Tibial nerve (tissue), 4 donors: ENCODE measurements around the gene VAMP1. TPM values are rescaled to one million over a fixed set of nuclear protein-coding genes. Genes with fewer than 3 reads are reported as not detected.

ENCODE experiments used
- DNase-seq, 2 donors: peaks; one replicate each; pipeline ENCODE4 v3.0.0-alpha.2; 2019; ENCODE audit warnings: low spot score in 2 of 2
- H3K27ac ChIP-seq, 4 donors: fragments of 200-600 bp; sonication (generic) in 3 of 4; one replicate each; pipeline ENCODE4 v1.5.1; 2017 to 2019; ENCODE audit warnings: mild to moderate bottlenecking in 1 of 4
- H3K27me3 ChIP-seq, 2 donors: fragments of 200-600 bp; sonication (generic) in 1 of 2; one replicate each; pipeline versions ENCODE4 v1.5.1 to v1.6.0; 2017 to 2019
- H3K36me3 ChIP-seq, 3 donors: fragments of 200-600 bp; sonication (generic); one replicate each; pipeline ENCODE4 v1.5.1; 2018 to 2019
- H3K4me1 ChIP-seq, 4 donors: fragments of 200-600 bp; sonication (generic) in 3 of 4; one replicate each; pipeline ENCODE4 v1.5.1; 2017 to 2019
- H3K4me3 ChIP-seq, 4 donors: fragments of 200-600 bp; sonication (generic) in 3 of 4; one replicate each; pipeline ENCODE4 v1.5.1; 2017 to 2019; ENCODE audit warnings: mild to moderate bottlenecking in 1 of 4, moderate library complexity in 1 of 4
- H3K9me3 ChIP-seq, 4 donors: fragments of 200-600 bp; sonication (generic) in 3 of 4; one replicate each; pipeline ENCODE4 v1.5.1; 2017 to 2019
- EP300 ChIP-seq, 2 donors: sonication (generic); formaldehyde crosslinking; IDR thresholded peaks; one replicate each; pipeline ENCODE4 v1.6.1; 2017; ENCODE audit warnings: antibody characterized with exemption in 2 of 2, mild to moderate bottlenecking in 1 of 2
- POLR2A ChIP-seq, 2 donors: fragments of 450-650 bp; IDR thresholded peaks; one replicate each; pipeline ENCODE4 v1.6.1; 2017; ENCODE audit warnings: antibody characterized with exemption in 2 of 2, mild to moderate bottlenecking in 2 of 2, moderate library complexity in 2 of 2
- WGBS, 2 donors: methylation state at CpG; one replicate each; pipeline ENCODE4 v1.1.5; 2018; 5-methylcytosine and 5-hydroxymethylcytosine counted together
- total RNA-seq, 4 donors: library from RNA; depleted of rRNA; stranded (reverse); fragments of >200 nt; gene quantifications; one replicate each; pipeline ENCODE4 v1.1.0, GENCODE V29; 2016
- TF ChIP-seq, protein P1 (sequence below), 5 experiments: fragments of 200-600 bp in 3 of 5; fragments of 450-650 bp in 2 of 5; sonication (generic) in 3 of 5; IDR thresholded peaks; one replicate each; pipeline ENCODE4 v1.5.1; 2016 to 2019; ENCODE audit warnings: antibody characterized with exemption in 5 of 5, mild to moderate bottlenecking in 3 of 5, moderate library complexity in 2 of 5

Gene VAMP1
- total RNA-seq, 4 donors from 2014 or later: 12.0 to 31.0 (median 19.3) TPM

DNA sequence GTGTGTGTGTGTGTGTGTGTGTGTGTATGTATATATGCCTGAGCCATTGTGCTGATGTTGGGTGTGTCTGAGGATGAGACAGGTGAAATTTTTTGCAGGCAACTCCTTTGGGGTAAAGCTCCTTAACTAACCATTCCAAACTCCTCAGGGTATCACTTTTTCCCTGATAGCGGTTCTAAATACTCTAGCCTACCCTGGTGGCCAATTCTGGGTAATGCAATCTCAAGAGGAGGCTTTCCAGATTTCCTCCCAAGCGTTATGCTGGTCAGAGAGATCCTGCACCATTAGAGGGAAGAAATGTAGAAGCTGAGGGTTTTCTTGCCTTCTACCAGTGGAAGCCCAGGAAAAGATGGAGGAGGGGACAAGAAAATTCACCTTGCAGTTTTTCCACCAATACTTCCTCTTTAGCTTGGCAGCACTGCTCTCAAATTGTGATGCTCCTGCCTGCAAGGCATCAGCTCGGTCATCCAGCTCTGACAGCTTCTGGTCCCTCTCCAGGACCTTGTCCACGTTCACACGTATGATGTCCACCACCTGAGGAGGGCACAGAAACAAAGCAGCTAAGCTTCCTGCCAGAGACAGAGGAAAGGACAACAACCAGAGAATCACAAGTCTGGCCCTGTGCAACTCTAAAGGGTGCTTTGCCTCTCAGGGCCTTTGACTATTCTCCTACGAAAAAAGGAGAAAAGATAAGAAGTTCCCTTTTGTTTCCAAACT is 4.9 kb downstream of the VAMP1 start:
- no peak for TF ChIP-seq POLR2A (IDR thresholded peaks at IDR 0.05)
- TF ChIP-seq, protein P1, sequence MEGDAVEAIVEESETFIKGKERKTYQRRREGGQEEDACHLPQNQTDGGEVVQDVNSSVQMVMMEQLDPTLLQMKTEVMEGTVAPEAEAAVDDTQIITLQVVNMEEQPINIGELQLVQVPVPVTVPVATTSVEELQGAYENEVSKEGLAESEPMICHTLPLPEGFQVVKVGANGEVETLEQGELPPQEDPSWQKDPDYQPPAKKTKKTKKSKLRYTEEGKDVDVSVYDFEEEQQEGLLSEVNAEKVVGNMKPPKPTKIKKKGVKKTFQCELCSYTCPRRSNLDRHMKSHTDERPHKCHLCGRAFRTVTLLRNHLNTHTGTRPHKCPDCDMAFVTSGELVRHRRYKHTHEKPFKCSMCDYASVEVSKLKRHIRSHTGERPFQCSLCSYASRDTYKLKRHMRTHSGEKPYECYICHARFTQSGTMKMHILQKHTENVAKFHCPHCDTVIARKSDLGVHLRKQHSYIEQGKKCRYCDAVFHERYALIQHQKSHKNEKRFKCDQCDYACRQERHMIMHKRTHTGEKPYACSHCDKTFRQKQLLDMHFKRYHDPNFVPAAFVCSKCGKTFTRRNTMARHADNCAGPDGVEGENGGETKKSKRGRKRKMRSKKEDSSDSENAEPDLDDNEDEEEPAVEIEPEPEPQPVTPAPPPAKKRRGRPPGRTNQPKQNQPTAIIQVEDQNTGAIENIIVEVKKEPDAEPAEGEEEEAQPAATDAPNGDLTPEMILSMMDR (IDR thresholded peaks at IDR 0.05): peak; percentile 78 to 88 (median 85)
- TF ChIP-seq EP300 (IDR thresholded peaks at IDR 0.05): peak in 1 of 2 donors; percentile 30
- peaks cover 0 to 64% (median 5%) of the 10 kb centered on the region in 3 donors for H3K36me3 ChIP-seq
- H3K4me3 ChIP-seq: no peak overlapping the region
- no peaks in the 10 kb centered on the region for H3K27me3 ChIP-seq
- peak in 1 of 2 donors; percentile 82 for DNase-seq
- 41 to 46% methylated on average over 6 of the region's 6 CpGs for WGBS, 2 donors
- H3K9me3 ChIP-seq: no peaks in the 10 kb centered on the region
- peak overlapping the region in 1 of 4 donors; percentile 8 for H3K27ac ChIP-seq
- H3K4me1 ChIP-seq: peaks cover 6 to 55% (median 32%) of the 10 kb centered on the region in 4 donors

DNA sequence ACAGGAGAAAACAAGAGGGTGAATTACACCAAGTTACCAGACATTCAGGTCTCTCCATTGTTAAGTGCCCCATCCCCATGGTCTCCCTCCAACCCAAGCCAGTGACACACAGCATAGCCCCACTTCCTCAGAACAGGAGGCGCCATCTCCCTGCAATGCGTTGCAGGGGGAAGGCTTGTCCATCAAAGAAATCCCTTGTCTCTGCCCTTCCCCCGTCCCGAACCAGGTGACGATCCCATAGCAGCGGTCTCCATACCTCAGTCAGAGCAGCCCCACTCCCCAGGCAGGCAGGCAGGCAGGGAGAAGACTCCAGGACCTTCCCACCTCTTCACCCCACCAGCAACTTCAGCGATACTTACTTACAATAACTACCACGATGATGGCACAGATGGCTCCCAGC is 5.9 kb downstream of the VAMP1 start:
- Histone ChIP-seq H3K27ac (peak overlapping the region in 1 of 4 donors; percentile 61), H3K27me3 (no peaks in the 10 kb centered on the region), H3K4me1 (peaks cover 6 to 50% (median 35%) of the 10 kb centered on the region in 4 donors), H3K4me3 (no peak overlapping the region), H3K36me3 (peaks cover 0 to 75% (median 5%) of the 10 kb centered on the region in 3 donors), H3K9me3 (no peaks in the 10 kb centered on the region)
- 83 to 87% methylated on average over 8 of the region's 8 CpGs for WGBS, 2 donors
- TF ChIP-seq, protein P1 (IDR thresholded peaks at IDR 0.05): no peak
- no peak for DNase-seq

DNA sequence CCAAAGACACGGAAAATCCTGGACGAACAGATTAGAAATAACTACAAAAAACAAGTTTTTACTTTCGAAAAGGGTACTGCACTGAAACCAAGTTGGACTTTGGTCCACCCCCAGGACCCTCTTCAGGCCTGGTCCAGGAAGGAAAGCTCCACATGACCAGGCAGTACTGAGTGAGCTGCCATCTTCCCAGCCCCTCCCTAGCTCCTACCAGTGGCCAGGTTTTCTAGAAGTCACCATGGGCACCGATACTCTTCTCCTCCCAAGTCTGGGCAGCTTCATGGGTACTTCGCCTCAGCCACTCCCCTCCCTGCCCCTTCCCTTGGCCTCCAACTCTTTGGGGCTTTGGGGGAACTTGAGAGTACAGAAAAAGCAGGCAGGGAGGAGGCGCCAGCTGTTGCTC is 6.6 kb downstream of the VAMP1 start:
- Histone ChIP-seq H3K9me3 (no peaks in the 10 kb centered on the region), H3K4me1 (peaks cover 2 to 44% (median 29%) of the 10 kb centered on the region in 4 donors), H3K27me3 (no peaks in the 10 kb centered on the region), H3K4me3 (no peak overlapping the region), H3K27ac (peak overlapping the region in 3 of 4 donors; percentile 25 to 70 (median 61)), H3K36me3 (peaks cover 0 to 82% (median 8%) of the 10 kb centered on the region in 3 donors)
- 81 to 87% methylated on average over 6 of the region's 6 CpGs for WGBS, 2 donors
- DNase-seq: no peak
- no peak for TF ChIP-seq EP300 (IDR thresholded peaks at IDR 0.05)
- TF ChIP-seq, protein P1 (IDR thresholded peaks at IDR 0.05): no peak
- no peak for TF ChIP-seq POLR2A (IDR thresholded peaks at IDR 0.05)

DNA sequence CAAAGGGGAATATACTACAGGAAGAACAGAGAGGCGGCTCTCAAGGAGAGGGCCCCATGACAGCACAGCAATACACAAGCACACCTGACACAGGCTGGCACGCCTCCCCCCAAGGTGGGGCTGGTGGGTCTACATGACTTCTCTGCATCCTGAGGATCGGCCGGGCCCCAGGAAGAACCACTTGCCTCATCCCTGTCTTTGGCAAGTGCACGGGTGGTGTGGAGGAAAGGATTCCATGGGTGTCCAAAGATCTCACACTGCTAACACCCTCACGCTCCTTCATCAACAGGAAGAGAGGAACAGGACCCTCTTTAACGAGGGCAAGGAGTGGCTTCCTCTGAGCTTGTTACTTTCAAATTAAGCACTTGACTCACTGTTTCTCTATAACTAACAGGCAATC is 7.3 kb downstream of the VAMP1 start:
- H3K27me3 ChIP-seq: no peaks in the 10 kb centered on the region
- no peaks in the 10 kb centered on the region for H3K9me3 ChIP-seq
- no peak overlapping the region for H3K4me3 ChIP-seq
- peaks cover 0 to 37% (median 23%) of the 10 kb centered on the region in 4 donors for H3K4me1 ChIP-seq
- DNase-seq: no peak
- H3K36me3 ChIP-seq: peaks cover 0 to 88% (median 13%) of the 10 kb centered on the region in 3 donors
- 67 to 81% methylated on average over 7 of the region's 7 CpGs for WGBS, 2 donors
- TF ChIP-seq EP300 (IDR thresholded peaks at IDR 0.05): no peak
- TF ChIP-seq, protein P1 (IDR thresholded peaks at IDR 0.05): no peak
- TF ChIP-seq POLR2A (IDR thresholded peaks at IDR 0.05): no peak
- H3K27ac ChIP-seq: peak overlapping the region in 3 of 4 donors; percentile 25 to 70 (median 61)

DNA sequence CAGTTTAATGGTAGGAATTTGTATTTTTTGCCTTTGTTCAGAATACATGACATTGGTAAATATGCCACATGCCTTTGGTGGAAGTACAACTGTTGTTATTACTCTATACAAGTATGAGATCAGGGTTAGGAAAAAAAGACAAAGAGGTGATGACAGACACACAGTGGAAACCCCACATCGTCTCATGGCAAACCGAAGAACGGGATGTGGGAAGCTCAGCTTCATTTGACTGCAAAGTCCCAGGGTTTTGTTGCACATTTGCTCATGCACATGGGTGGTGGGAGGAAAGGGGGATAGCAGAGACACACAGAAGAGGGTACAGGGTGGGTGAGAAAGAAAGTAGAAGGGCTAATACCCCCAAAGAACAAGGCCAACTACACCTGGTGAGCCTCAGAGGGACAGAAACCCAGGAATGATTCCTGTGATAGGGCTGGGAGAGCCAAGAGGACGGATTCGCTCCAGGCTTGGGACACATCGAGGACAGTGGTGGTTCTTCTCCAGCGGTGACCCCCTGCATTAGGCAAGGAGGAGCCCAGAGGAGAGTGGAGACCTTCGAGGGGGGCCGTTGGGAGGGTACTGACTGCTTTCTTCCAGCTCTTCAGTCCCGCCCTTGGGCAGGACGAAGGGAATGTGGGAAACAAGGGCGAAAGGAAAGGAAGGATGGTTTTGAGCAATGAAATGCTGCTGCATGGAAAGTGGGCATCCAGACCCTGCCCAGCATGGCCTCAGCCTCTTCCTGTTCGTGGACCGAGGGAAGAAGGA is 8.1 kb downstream of the VAMP1 start:
- no peak for DNase-seq
- no peaks in the 10 kb centered on the region for H3K27me3 ChIP-seq
- peaks cover 0 to 31% (median 20%) of the 10 kb centered on the region in 4 donors for H3K4me1 ChIP-seq
- no peaks in the 10 kb centered on the region for H3K9me3 ChIP-seq
- peaks cover 0 to 90% (median 21%) of the 10 kb centered on the region in 3 donors for H3K36me3 ChIP-seq
- WGBS, 2 donors: 84 to 85% methylated on average over 14 of the region's 14 CpGs
- TF ChIP-seq EP300 (IDR thresholded peaks at IDR 0.05) (no peak), POLR2A (IDR thresholded peaks at IDR 0.05) (no peak)
- TF ChIP-seq, protein P1 (IDR thresholded peaks at IDR 0.05): no peak
- peak overlapping the region in 3 of 4 donors; percentile 50 to 70 (median 61) for H3K27ac ChIP-seq
- no peak overlapping the region for H3K4me3 ChIP-seq
